Kidney tubule cell (primary cell): Measurements from ENCODE around the gene CYSLTR2.
"Not testable (repeated sequence)": the region's sequence is repeated elsewhere in the genome, so short reads cannot be mapped to it uniquely, and the experiment has no call there.

ENCODE experiments used
- DNase-seq: peaks from one replicate; pipeline ENCODE4 v3.0.0-alpha.2; 2018; ENCODE audit warnings: low spot score

Gene CYSLTR2

GRCh38 chr13:48693998-48694397 lies 40.3 kb downstream of the CYSLTR2 start:
- no peak for DNase-seq

- no peak for DNase-seq
Observed at GRCh38 chr13:48695776-48696175, 42.0 kb downstream of the CYSLTR2 start.

GRCh38 chr13:48696676-48697075 lies 42.9 kb downstream of the CYSLTR2 start:
- not testable (repeated sequence) for DNase-seq

- DNase-seq, result no peak
Observed at GRCh38 chr13:48707405-48707804, 53.7 kb downstream of the CYSLTR2 start.

- DNase-seq, result no peak
Observed at GRCh38 chr13:48708764-48709163, 55.0 kb downstream of the CYSLTR2 start.

- no peak for DNase-seq
Observed at GRCh38 chr13:48709213-48709612, 55.5 kb downstream of the CYSLTR2 start.

DNA sequence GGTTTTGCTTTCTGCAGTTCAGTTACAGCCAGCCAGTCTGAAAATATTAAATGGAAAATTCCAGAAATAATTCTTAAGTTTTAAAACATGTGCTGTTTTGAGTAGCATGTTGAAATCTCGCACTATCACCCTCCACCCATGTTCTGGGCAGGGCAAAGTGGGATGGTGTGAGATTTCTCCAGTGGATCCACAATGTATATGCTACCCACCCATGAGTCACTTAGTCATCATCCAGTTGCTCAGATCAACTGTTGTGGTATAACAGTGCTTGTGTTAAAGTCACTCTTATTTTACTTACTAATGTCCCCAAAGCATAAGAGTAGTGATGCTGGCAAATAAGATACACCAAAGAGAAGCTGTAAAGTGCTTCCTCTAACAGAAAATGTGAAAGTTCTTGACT lies 56.4 kb downstream of the CYSLTR2 start:
- no peak for DNase-seq

- DNase-seq, result no peak
Observed at GRCh38 chr13:48712141-48712540, 58.4 kb downstream of the CYSLTR2 start.

DNA sequence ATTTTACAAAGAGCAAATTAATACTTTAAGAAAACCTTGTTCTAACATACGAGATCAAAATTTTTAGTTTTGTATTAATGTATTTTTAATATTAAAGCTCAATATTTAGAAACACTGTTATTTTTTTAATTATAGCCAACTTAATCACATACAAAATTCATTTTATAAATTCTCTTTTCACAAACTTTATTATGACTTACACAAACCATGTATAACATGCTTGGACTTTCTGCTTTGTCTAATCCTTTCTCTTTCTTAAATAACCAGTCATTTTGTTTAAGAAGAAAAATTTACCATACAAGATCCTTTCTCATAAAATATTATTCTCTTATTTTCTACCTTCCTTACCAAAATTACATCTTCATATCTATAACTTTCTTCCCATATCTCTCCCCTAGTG lies 62.2 kb downstream of the CYSLTR2 start:
- no peak for DNase-seq

GRCh38 chr13:48720621-48721020 lies 66.9 kb downstream of the CYSLTR2 start:
- DNase-seq, result no peak

DNA sequence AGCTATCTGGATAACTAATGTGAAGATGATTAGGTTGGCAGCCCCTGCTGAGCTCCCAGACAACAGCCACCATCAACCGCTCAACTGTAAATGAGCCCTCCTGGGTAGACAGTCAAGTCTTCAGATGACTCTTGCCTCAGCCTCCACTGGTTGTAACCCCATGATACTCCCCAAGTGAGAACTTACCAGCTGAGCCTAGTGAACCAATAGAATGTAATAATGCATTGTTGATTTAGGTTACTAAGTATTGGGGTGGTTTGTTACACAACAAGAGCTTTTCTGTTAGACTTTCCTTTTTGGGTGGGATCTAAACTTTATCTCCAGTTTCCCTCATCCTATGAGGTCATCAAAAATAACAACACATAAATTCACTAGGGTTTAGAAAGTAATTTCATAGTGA lies 69.4 kb downstream of the CYSLTR2 start:
- DNase-seq, result no peak

- no peak for DNase-seq
Observed at GRCh38 chr13:48725271-48725670, 71.5 kb downstream of the CYSLTR2 start.

DNA sequence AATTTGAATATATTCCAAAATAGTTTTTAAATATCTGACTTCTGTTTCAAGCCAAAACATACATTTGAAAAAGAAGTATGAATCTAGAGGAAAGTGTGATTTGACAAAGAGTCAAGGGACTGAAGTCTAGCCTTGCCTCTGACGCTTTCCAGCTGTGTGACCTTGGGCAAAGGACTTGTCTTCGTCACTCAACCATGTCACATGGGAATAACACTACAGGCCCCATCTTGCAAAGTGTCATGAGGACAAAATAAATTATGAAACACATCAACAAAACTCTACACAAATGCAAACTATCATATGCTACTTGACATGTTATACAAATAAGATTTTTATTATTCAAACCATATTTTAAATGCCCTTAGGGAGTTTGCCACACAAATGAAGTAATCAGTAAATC lies 73.0 kb downstream of the CYSLTR2 start:
- no peak for DNase-seq

DNA sequence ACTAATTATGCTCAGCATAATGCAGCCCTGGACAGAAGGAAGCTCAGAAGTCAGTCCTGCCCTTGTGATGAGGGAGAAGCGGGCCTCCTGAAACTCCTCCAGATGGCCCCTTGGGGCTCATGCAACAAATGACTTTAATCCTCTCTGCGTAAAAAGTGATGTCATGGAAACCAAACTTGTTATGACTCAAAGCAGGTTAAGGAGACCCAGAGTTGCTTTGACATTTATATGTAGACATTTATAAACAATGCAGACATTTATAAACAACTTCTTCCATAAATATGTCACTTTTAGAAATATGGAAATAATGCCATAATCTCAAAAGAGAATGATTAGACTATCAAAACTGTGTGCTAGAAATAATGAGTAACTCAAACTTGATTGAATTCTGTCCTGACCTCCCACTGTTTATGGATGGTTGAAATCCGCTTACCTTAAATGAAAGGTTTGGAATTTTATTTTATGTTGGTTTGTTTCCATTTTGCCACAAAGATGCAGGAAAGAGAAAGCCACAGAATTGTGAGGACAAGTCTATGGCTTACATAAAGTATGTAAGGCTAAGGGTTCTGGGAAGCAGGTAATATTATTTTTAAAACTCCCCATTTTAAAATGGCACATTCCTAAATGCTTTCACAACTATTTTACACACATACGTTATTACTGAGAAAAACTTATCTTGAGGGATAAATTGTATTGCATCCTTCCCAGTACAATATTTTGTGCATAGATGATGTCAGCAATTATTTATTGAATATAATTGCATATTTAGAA lies 73.7 kb downstream of the CYSLTR2 start:
- no peak for DNase-seq

DNA sequence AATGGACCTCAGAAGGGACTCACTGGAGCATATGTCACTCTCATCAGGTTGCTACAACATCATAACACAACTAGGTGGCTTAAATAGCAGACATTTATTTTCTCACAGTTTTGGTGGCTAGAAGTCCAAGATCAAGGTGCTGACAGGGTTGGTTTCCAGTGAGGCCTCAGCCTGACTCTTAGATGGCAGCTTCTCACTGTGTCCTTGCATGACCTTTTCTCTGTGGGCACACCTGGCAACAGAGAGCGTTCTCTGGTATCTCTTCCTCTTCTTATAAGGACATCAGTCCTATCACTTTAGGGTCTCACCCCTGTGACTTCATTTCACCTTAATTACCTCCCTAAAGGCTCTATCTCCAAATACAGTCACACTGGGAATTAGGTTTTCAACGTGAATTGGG lies 74.5 kb downstream of the CYSLTR2 start:
- no peak for DNase-seq

- no peak for DNase-seq
Observed at GRCh38 chr13:48728876-48729275, 75.1 kb downstream of the CYSLTR2 start.

GRCh38 chr13:48729856-48730255 lies 76.1 kb downstream of the CYSLTR2 start:
- DNase-seq, result no peak

DNA sequence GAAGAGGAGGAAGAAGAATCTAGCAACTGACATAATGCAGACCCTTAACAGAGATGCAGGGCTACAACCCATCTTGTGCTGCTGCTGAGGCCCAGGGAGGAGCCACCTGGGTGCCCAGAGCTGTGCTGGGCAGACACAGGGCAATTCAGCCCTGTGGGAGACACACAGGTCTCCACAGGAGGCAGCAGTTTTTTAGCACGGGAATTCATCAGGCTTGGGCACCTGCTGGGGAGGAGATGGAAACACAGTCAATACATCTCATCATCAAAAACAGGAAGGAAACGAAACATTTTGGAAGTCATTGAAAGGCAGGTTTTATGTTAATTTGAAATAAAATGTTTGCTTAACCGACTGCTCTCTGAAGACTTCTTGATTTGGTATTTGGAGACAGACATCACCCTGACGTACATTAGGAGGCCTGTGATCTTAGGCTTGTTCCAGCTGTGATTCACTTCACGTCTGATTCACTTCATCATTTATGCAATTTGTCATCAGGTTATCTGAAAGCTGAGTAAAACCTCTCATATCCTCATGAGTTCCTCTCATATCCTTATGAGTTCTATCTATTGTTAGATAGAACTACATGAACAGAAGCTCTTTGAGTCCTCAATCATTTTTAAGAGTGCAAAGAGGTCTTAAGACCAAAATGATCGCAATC lies 77.4 kb downstream of the CYSLTR2 start:
- peak; percentile 65 for DNase-seq

GRCh38 chr13:48731957-48732569 lies 78.3 kb downstream of the CYSLTR2 start:
- peak; percentile 30 for DNase-seq

GRCh38 chr13:48733739-48734335 lies 80.1 kb downstream of the CYSLTR2 start:
- DNase-seq, result peak; percentile 28

- no peak for DNase-seq
Observed at GRCh38 chr13:48735571-48735970, 81.8 kb downstream of the CYSLTR2 start.

- no peak for DNase-seq
Observed at GRCh38 chr13:48737689-48738088, 84.0 kb downstream of the CYSLTR2 start.

GRCh38 chr13:48738311-48738710 lies 84.6 kb downstream of the CYSLTR2 start:
- no peak for DNase-seq
